ENCODE data around the gene HOXA6. TPM values are rescaled to one million over a fixed set of nuclear protein-coding genes. Genes with fewer than 3 reads are reported as not detected.

Gene HOXA6
- total RNA-seq, 1 experiment from 2014 or later = not detected

- CTCF ChIA-PET = interaction anchor here (0.8 to 3.9 kb wide), 3 partner anchors 27 to 63 kb away, joined by 3 to 12 read pairs (median 3); no protein-coding TSS in a partner anchor
- POLR2A ChIA-PET = interaction anchor here (0.7 kb wide), 1 partner anchor 8 kb away, joined by 3 read pairs; no protein-coding TSS in a partner anchor
- DNase-seq (ENCODE audit: low spot score) (no peak), ATAC-seq (no peak)
- peaks cover 95% of the 10 kb centered on the region for H3K27me3 Mint-ChIP-seq (ENCODE audit: low read depth)
- no peak overlapping the region for H3K4me3 Mint-ChIP-seq
- no peaks in the 10 kb centered on the region for H3K36me3 Mint-ChIP-seq
- H3K27ac Mint-ChIP-seq = no peak overlapping the region
- peaks cover 14% of the 10 kb centered on the region for H3K4me1 Mint-ChIP-seq
- no peaks in the 10 kb centered on the region for H3K9me3 Mint-ChIP-seq
- TF ChIP-seq MYBL2 (CRISPR knock-in tag; IDR thresholded peaks at IDR 0.05) = no peak
- no peak for TF ChIP-seq TP53 (CRISPR knock-in tag; IDR thresholded peaks at IDR 0.05)
- no peak for TF ChIP-seq SOX15 (CRISPR knock-in tag; IDR thresholded peaks at IDR 0.05)
- no peak for TF ChIP-seq TEAD4 (CRISPR knock-in tag; IDR thresholded peaks at IDR 0.05)
- TF ChIP-seq, protein P1, sequence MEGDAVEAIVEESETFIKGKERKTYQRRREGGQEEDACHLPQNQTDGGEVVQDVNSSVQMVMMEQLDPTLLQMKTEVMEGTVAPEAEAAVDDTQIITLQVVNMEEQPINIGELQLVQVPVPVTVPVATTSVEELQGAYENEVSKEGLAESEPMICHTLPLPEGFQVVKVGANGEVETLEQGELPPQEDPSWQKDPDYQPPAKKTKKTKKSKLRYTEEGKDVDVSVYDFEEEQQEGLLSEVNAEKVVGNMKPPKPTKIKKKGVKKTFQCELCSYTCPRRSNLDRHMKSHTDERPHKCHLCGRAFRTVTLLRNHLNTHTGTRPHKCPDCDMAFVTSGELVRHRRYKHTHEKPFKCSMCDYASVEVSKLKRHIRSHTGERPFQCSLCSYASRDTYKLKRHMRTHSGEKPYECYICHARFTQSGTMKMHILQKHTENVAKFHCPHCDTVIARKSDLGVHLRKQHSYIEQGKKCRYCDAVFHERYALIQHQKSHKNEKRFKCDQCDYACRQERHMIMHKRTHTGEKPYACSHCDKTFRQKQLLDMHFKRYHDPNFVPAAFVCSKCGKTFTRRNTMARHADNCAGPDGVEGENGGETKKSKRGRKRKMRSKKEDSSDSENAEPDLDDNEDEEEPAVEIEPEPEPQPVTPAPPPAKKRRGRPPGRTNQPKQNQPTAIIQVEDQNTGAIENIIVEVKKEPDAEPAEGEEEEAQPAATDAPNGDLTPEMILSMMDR (IDR thresholded peaks at IDR 0.05) = no peak
- TF ChIP-seq, protein P2, sequence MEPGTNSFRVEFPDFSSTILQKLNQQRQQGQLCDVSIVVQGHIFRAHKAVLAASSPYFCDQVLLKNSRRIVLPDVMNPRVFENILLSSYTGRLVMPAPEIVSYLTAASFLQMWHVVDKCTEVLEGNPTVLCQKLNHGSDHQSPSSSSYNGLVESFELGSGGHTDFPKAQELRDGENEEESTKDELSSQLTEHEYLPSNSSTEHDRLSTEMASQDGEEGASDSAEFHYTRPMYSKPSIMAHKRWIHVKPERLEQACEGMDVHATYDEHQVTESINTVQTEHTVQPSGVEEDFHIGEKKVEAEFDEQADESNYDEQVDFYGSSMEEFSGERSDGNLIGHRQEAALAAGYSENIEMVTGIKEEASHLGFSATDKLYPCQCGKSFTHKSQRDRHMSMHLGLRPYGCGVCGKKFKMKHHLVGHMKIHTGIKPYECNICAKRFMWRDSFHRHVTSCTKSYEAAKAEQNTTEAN (CRISPR knock-in tag; IDR thresholded peaks at IDR 0.05) = no peak
- TF ChIP-seq E2F1 (CRISPR knock-in tag; IDR thresholded peaks at IDR 0.05) = no peak
- TF ChIP-seq, protein P3, sequence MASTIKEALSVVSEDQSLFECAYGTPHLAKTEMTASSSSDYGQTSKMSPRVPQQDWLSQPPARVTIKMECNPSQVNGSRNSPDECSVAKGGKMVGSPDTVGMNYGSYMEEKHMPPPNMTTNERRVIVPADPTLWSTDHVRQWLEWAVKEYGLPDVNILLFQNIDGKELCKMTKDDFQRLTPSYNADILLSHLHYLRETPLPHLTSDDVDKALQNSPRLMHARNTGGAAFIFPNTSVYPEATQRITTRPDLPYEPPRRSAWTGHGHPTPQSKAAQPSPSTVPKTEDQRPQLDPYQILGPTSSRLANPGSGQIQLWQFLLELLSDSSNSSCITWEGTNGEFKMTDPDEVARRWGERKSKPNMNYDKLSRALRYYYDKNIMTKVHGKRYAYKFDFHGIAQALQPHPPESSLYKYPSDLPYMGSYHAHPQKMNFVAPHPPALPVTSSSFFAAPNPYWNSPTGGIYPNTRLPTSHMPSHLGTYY (CRISPR knock-in tag; IDR thresholded peaks at IDR 0.05) = no peak
- no peak for TF ChIP-seq ZNF671 (CRISPR knock-in tag; IDR thresholded peaks at IDR 0.05)
- no peak for TF ChIP-seq NFYB (CRISPR knock-in tag; conservative IDR thresholded peaks at IDR 0.05; ENCODE audit: low read depth)
- TF ChIP-seq, protein P4, sequence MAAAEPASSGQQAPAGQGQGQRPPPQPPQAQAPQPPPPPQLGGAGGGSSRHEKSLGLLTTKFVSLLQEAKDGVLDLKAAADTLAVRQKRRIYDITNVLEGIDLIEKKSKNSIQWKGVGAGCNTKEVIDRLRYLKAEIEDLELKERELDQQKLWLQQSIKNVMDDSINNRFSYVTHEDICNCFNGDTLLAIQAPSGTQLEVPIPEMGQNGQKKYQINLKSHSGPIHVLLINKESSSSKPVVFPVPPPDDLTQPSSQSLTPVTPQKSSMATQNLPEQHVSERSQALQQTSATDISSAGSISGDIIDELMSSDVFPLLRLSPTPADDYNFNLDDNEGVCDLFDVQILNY (CRISPR knock-in tag; IDR thresholded peaks at IDR 0.05) = no peak
- no peak for TF ChIP-seq SMAD3 (CRISPR knock-in tag; IDR thresholded peaks at IDR 0.05; ENCODE audit: borderline replicate concordance)
- no peak for TF ChIP-seq ATF3 (CRISPR knock-in tag; conservative IDR thresholded peaks at IDR 0.05)
- no peak for TF ChIP-seq FOXK1 (CRISPR knock-in tag; IDR thresholded peaks at IDR 0.05)
- TF ChIP-seq, protein P5, sequence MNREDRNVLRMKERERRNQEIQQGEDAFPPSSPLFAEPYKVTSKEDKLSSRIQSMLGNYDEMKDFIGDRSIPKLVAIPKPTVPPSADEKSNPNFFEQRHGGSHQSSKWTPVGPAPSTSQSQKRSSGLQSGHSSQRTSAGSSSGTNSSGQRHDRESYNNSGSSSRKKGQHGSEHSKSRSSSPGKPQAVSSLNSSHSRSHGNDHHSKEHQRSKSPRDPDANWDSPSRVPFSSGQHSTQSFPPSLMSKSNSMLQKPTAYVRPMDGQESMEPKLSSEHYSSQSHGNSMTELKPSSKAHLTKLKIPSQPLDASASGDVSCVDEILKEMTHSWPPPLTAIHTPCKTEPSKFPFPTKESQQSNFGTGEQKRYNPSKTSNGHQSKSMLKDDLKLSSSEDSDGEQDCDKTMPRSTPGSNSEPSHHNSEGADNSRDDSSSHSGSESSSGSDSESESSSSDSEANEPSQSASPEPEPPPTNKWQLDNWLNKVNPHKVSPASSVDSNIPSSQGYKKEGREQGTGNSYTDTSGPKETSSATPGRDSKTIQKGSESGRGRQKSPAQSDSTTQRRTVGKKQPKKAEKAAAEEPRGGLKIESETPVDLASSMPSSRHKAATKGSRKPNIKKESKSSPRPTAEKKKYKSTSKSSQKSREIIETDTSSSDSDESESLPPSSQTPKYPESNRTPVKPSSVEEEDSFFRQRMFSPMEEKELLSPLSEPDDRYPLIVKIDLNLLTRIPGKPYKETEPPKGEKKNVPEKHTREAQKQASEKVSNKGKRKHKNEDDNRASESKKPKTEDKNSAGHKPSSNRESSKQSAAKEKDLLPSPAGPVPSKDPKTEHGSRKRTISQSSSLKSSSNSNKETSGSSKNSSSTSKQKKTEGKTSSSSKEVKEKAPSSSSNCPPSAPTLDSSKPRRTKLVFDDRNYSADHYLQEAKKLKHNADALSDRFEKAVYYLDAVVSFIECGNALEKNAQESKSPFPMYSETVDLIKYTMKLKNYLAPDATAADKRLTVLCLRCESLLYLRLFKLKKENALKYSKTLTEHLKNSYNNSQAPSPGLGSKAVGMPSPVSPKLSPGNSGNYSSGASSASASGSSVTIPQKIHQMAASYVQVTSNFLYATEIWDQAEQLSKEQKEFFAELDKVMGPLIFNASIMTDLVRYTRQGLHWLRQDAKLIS (CRISPR knock-in tag; IDR thresholded peaks at IDR 0.05; ENCODE audit: borderline replicate concordance) = no peak
- no peak for TF ChIP-seq GRHL2 (CRISPR knock-in tag; IDR thresholded peaks at IDR 0.05; ENCODE audit: insufficient replicate concordance, severe bottlenecking)
- TF ChIP-seq FOXP4 (CRISPR knock-in tag; IDR thresholded peaks at IDR 0.05) = no peak
- TF ChIP-seq, protein P6, sequence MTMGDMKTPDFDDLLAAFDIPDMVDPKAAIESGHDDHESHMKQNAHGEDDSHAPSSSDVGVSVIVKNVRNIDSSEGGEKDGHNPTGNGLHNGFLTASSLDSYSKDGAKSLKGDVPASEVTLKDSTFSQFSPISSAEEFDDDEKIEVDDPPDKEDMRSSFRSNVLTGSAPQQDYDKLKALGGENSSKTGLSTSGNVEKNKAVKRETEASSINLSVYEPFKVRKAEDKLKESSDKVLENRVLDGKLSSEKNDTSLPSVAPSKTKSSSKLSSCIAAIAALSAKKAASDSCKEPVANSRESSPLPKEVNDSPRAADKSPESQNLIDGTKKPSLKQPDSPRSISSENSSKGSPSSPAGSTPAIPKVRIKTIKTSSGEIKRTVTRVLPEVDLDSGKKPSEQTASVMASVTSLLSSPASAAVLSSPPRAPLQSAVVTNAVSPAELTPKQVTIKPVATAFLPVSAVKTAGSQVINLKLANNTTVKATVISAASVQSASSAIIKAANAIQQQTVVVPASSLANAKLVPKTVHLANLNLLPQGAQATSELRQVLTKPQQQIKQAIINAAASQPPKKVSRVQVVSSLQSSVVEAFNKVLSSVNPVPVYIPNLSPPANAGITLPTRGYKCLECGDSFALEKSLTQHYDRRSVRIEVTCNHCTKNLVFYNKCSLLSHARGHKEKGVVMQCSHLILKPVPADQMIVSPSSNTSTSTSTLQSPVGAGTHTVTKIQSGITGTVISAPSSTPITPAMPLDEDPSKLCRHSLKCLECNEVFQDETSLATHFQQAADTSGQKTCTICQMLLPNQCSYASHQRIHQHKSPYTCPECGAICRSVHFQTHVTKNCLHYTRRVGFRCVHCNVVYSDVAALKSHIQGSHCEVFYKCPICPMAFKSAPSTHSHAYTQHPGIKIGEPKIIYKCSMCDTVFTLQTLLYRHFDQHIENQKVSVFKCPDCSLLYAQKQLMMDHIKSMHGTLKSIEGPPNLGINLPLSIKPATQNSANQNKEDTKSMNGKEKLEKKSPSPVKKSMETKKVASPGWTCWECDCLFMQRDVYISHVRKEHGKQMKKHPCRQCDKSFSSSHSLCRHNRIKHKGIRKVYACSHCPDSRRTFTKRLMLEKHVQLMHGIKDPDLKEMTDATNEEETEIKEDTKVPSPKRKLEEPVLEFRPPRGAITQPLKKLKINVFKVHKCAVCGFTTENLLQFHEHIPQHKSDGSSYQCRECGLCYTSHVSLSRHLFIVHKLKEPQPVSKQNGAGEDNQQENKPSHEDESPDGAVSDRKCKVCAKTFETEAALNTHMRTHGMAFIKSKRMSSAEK (CRISPR knock-in tag; IDR thresholded peaks at IDR 0.05; ENCODE audit: borderline replicate concordance) = no peak
Measured at GRCh38 chr7:27116962-27117886, 30.4 kb downstream of the HOXA6 start.
